ENCODE measurements around the gene KRTAP19-2. TPM values are rescaled to one million over a fixed set of nuclear protein-coding genes. Genes with fewer than 3 reads are reported as not detected.

The KRTAP19-2 gene
- total RNA-seq, 1 experiment from 2014 or later: not detected

- RAD21 ChIA-PET (ENCODE audit: low non-redundant PET in 1 of 2, low total read pairs in 2 of 2, uncharacterized antibody in 2 of 2, unreplicated experiment in 2 of 2): no interaction called here
- H3K79me2 ChIP-seq (ENCODE audit: insufficient read depth, low read length): no peaks in the 10 kb centered on the region
- H3K9ac ChIP-seq (ENCODE audit: low read length): no peak overlapping the region
- H3K4me1 ChIP-seq (ENCODE audit: control insufficient read depth in 1 of 2, insufficient read depth in 2 of 2, low read length in 2 of 2): no peaks in the 10 kb centered on the region
- no peak for DNase-seq (ENCODE audit: low read depth, low spot score)
- H3K9me3 ChIP-seq (ENCODE audit: control insufficient read depth in 1 of 2, insufficient read depth in 1 of 2, low read depth in 1 of 2, low read length in 2 of 2): peaks cover 18 to 25% of the 10 kb centered on the region in 2 experiments; a peak in 2 of 4 replicates
- H3K27me3 ChIP-seq (ENCODE audit: insufficient read depth, low read length): no peaks in the 10 kb centered on the region
- TF ChIP-seq SP1 (IDR thresholded peaks at IDR 0.05; ENCODE audit: low read depth) (no peak), EGR1 (IDR thresholded peaks at IDR 0.05; ENCODE audit: low read depth) (no peak), ELF1 (IDR thresholded peaks at IDR 0.05; ENCODE audit: borderline replicate concordance, low read depth) (no peak), TCF7L2 (IDR thresholded peaks at IDR 0.05; ENCODE audit: borderline replicate concordance, extremely low read depth, insufficient read depth, insufficient read length) (no peak), ATF3 (IDR thresholded peaks at IDR 0.05) (no peak), YY1 (IDR thresholded peaks at IDR 0.05; ENCODE audit: extremely low read depth, insufficient replicate concordance, low read depth, low read length) (no peak), POLR2A (IDR thresholded peaks at IDR 0.05; ENCODE audit: borderline replicate concordance, extremely low read depth, insufficient read depth, insufficient read length) (no peak), RAD21 (IDR thresholded peaks at IDR 0.05; ENCODE audit: low read depth) (no peak), JUND (IDR thresholded peaks at IDR 0.05) (no peak), CEBPB (IDR thresholded peaks at IDR 0.05; ENCODE audit: low read depth) (no peak), FOSL1 (IDR thresholded peaks at IDR 0.05; ENCODE audit: low read depth) (no peak), REST (IDR thresholded peaks at IDR 0.05; ENCODE audit: low read depth) (no peak), MAX (IDR thresholded peaks at IDR 0.05) (no peak), ZFX (IDR thresholded peaks at IDR 0.05) (no peak), EZH2phosphoT487 (IDR thresholded peaks at IDR 0.05; ENCODE audit: borderline replicate concordance) (no peak), EZH2 (IDR thresholded peaks at IDR 0.05) (no peak), CTCF (IDR thresholded peaks at IDR 0.05 in 2 of 3, conservative IDR thresholded peaks at IDR 0.05 in 1 of 3; ENCODE audit: borderline replicate concordance in 1 of 3, insufficient read depth in 1 of 3, low read depth in 2 of 3, low read length in 2 of 3) (no peak), POLR2AphosphoS5 (IDR thresholded peaks at IDR 0.05; ENCODE audit: low read depth, low read length) (no peak), CBX3 (IDR thresholded peaks at IDR 0.05; ENCODE audit: low read depth) (no peak)
- intact Hi-C loops (cut with micrococcal nuclease): no loop called here
- no peak overlapping the region for H3K4me3 ChIP-seq (replicated peaks in 1 of 2; ENCODE audit: low read depth in 1 of 2, low read length in 2 of 2)
- no TSS peak for BruUV-seq (replicated peaks)
- H4K20me1 ChIP-seq (ENCODE audit: insufficient read depth): no peaks in the 10 kb centered on the region
- H3K9me2 ChIP-seq (ENCODE audit: insufficient read depth): no peaks in the 10 kb centered on the region
- CTCF ChIA-PET: no interaction called here
- no peak overlapping the region for H3K4me2 ChIP-seq (ENCODE audit: low read length)
- ATAC-seq: no peak
- no peak overlapping the region for H3K27ac ChIP-seq (ENCODE audit: low read depth, low read length)
- POLR2A ChIA-PET: no interaction called here
- H3K36me3 ChIP-seq (ENCODE audit: control insufficient read depth in 1 of 2, insufficient read depth in 2 of 2, low read length in 2 of 2): no peaks in the 10 kb centered on the region
- no peak overlapping the region for H2AFZ ChIP-seq (ENCODE audit: low read depth, low read length, poor library complexity, severe bottlenecking)
Measured at GRCh38 chr21:30444204-30444603, 43.0 kb downstream of the KRTAP19-2 start.
